GM12878 (cell line): ENCODE results near the gene SLC43A3. TPM values are rescaled to one million over a fixed set of nuclear protein-coding genes. Genes with fewer than 3 reads are reported as not detected.

Experiments
- ATAC-seq: fragments of 200-7000 bp; cut with Tn5 transposase; 3 replicates; pipeline ENCODE4 v1.9.1; 2020; ENCODE audit warnings: mild to moderate bottlenecking, moderate library complexity
- BruUV-seq: library from RNA; stranded (reverse); fragments of 400-500 nt; replicated peaks from 2 replicates; lab custom pipeline; 2021; lab: Mats Ljungman, UMichigan
- CTCF ChIA-PET: fragments of 300-600 bp; sonication (Branson Sonifier 250); formaldehyde crosslinking; extraction: SDS; loops from one replicate; lab custom pipeline; 2021; ENCODE audit warnings: inconsistent platforms; lab: Yijun Ruan, JAX
- POLR2A ChIA-PET: fragments of 350-600 bp; formaldehyde crosslinking; extraction: SDS; loops from one replicate; lab custom pipeline; 2021; ENCODE audit warnings: inconsistent platforms; lab: Charles Lee
- RAD21 ChIA-PET: fragments of 300-600 bp; sonication (Branson Sonifier 250); formaldehyde crosslinking; loops from one replicate; lab custom pipeline; 2023; ENCODE audit warnings: antibody characterized with exemption; ENCODE audit not compliant: unreplicated experiment; lab: Charles Lee
- SMC1A ChIA-PET: fragments of 300-600 bp; sonication (Branson Sonifier 250); formaldehyde crosslinking; loops from one replicate; lab custom pipeline; 2023; ENCODE audit not compliant: unreplicated experiment, uncharacterized antibody; lab: Charles Lee
- DNase-seq: peaks from one replicate; pipeline ENCODE4 v3.0.0-alpha.2; 2011; ENCODE audit warnings: low read depth, low spot score
- FAIRE-seq: peaks from 3 replicates; lab custom pipeline; 2011; peaks lifted over from hg19 to GRCh38; lab: Jason Lieb, UNC
- H2AFZ ChIP-seq: 2 replicates; pipeline ENCODE4 v1.6.0; 2011; ENCODE audit warnings: low read depth, low read length, control low read depth; ENCODE audit not compliant: control insufficient read depth
- H3K27ac ChIP-seq: 2 replicates; pipeline ENCODE4 v1.5.1; 2011; ENCODE audit warnings: control low read depth; ENCODE audit not compliant: control insufficient read depth, insufficient read depth
- H3K27me3 ChIP-seq, 2 experiments: replicated peaks in 1 of 2; 2 replicates each; pipeline versions ENCODE4 v1.6.0 to v1.6.1; 2011; ENCODE audit warnings: low read length in 1 of 2; ENCODE audit not compliant: control insufficient read depth in 2 of 2, insufficient read depth in 2 of 2
- H3K36me3 ChIP-seq, 2 experiments: 2 replicates each; pipeline ENCODE4 v1.5.1; 2011; ENCODE audit warnings: low read length in 1 of 2; ENCODE audit not compliant: control insufficient read depth in 2 of 2, insufficient read depth in 2 of 2
- H3K4me1 ChIP-seq: 2 replicates; pipeline ENCODE4 v1.6.1; 2011; ENCODE audit warnings: mild to moderate bottlenecking, low read length, moderate library complexity, mixed read lengths; ENCODE audit not compliant: control insufficient read depth, insufficient read depth
- H3K4me2 ChIP-seq: 2 replicates; pipeline ENCODE4 v1.6.0; 2011; ENCODE audit warnings: control low read depth; ENCODE audit not compliant: control insufficient read depth, insufficient read depth
- H3K4me3 ChIP-seq: fragments of 200-600 bp; sonication (generic); 2 replicates; pipeline ENCODE4 v1.5.1; 2016
- H3K79me2 ChIP-seq: 2 replicates; pipeline ENCODE4 v1.6.0; 2011; ENCODE audit warnings: low read length; ENCODE audit not compliant: control insufficient read depth, insufficient read depth
- H3K9ac ChIP-seq: 2 replicates; pipeline ENCODE4 v1.8.0; 2011; ENCODE audit warnings: low read length, control low read depth, mixed read lengths; ENCODE audit not compliant: control insufficient read depth, insufficient read depth
- H3K9me3 ChIP-seq: replicated peaks from 3 replicates; pipeline ENCODE4 v1.5.1; 2011; ENCODE audit warnings: mild to moderate bottlenecking, low read length; ENCODE audit not compliant: control insufficient read depth, insufficient read depth
- H4K20me1 ChIP-seq: 2 replicates; pipeline ENCODE4 v1.6.0; 2011; ENCODE audit not compliant: control insufficient read depth, insufficient read depth
- BHLHE40 ChIP-seq, 2 experiments: fragments of 450-650 bp in 1 of 2; IDR thresholded peaks; 2 replicates each; pipeline ENCODE4 v1.6.1; 2011 to 2017; ENCODE audit warnings: low read depth in 2 of 2, borderline replicate concordance in 1 of 2, improper control_type of control experiment in 1 of 2, low read length in 1 of 2, mild to moderate bottlenecking in 1 of 2
- NFIC ChIP-seq: IDR thresholded peaks from 2 replicates; pipeline ENCODE4 v1.6.1; 2012; ENCODE audit warnings: low read depth, mild to moderate bottlenecking, inconsistent platforms, low read length, moderate library complexity
- NFYB ChIP-seq: IDR thresholded peaks from 2 replicates; pipeline ENCODE4 v1.6.1; 2011; ENCODE audit warnings: low read depth, mild to moderate bottlenecking, low read length, improper control_type of control experiment, moderate library complexity; ENCODE audit not compliant: insufficient read depth
- PAX5 ChIP-seq: IDR thresholded peaks from 2 replicates; pipeline ENCODE4 v1.6.1; 2011; ENCODE audit warnings: low read depth, low read length, borderline replicate concordance
- PML ChIP-seq: IDR thresholded peaks from 2 replicates; pipeline ENCODE4 v1.6.1; 2012; ENCODE audit warnings: low read length, inconsistent platforms
- WGBS: methylation state at CpG from one replicate; pipeline ENCODE4 v1.1.6; 2016; ENCODE audit warnings: low lambda C conversion rate; ENCODE audit not compliant: insufficient replicate concordance, insufficient coverage; ENCODE audit errors: missing lambda C conversion rate; 5-methylcytosine and 5-hydroxymethylcytosine counted together
- in situ Hi-C: fragments of 300-500 bp; cut with MboI; formaldehyde crosslinking; loops from 9 replicates; pipeline ENCODE4 v1.14.3; 2018; ENCODE audit warnings: mixed read lengths
- intact Hi-C: fragments of 100-400 bp; cut with micrococcal nuclease; formaldehyde crosslinking; loops from one replicate; pipeline ENCODE4 v1.14.2; 2022; ENCODE audit not compliant: unreplicated experiment
- polyA plus RNA-seq, 11 experiments: library from polyadenylated mRNA; depleted of rRNA in 4 of 11; unstranded in 6 of 11; stranded (reverse) in 5 of 11; fragments of >200 nt; fragmentation: Nextera tagmentation in 4 of 11; fragmentation: Illumina TruSeq in 1 of 11; extraction: Ambion mirVana in 4 of 11; extraction: Trizol in 1 of 11; gene quantifications; 1 replicate in 1 of 11; 2 replicates in 10 of 11; pipeline versions ENCODE4 v1.2.1 to v1.2.3, GENCODE V29; 2011 to 2016; ENCODE audit warnings: inconsistent platforms in 2 of 11, missing spikeins in 2 of 11, low read depth in 1 of 11
- total RNA-seq, 4 experiments: library from RNA; depleted of rRNA in 3 of 4; stranded (reverse); fragments of >200 nt in 3 of 4; fragmentation: Illumina TruSeq in 1 of 4; extraction: Trizol in 1 of 4; gene quantifications; 2 replicates each; pipeline versions ENCODE4 v1.2.1 to v1.2.3, GENCODE V29; 2013 to 2021
- TF ChIP-seq, protein P1 (sequence below): fragments of 450-650 bp; IDR thresholded peaks from 2 replicates; pipeline ENCODE4 v1.6.1; 2017; ENCODE audit warnings: mild to moderate bottlenecking
- TF ChIP-seq, protein P2 (sequence below): fragments of 450-650 bp; IDR thresholded peaks from 2 replicates; pipeline ENCODE4 v1.6.1; 2016; ENCODE audit warnings: mild to moderate bottlenecking, moderate library complexity, borderline replicate concordance
- TF ChIP-seq, protein P3 (sequence below): fragments of 450-650 bp; IDR thresholded peaks from 2 replicates; pipeline ENCODE4 v1.6.1; 2017; ENCODE audit warnings: borderline replicate concordance
- TF ChIP-seq, protein P4 (sequence below): fragments of 450-650 bp; IDR thresholded peaks from 2 replicates; pipeline ENCODE4 v1.6.1; 2017; ENCODE audit warnings: antibody characterized with exemption, mild to moderate bottlenecking, moderate library complexity

The SLC43A3 gene
- total and polyA plus RNA-seq, 10 of the 15 experiments (the other 5 are each of a cell fraction or from before 2014, with no cell fraction given), result 37.5 to 237 (median 132) TPM

DNA sequence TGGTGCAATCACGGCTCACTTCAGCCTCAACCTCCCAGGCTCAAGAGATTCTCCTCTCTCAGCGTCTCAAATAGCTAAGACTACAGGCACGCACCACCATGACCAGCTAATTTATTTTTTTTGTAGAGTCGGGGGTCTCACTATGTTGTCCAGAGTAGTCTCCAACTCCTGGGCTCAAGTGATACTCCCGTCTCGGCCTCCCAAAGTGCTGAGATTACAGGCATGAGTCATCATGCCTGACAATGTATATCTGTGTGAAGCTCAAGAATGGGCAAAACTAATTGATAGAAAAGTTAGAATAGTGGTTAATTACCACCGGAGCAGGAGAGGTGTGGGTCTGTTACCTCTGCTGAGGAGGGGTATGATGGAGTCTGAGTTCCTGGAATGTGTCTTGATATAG is 9.1 kb upstream of the SLC43A3 start (continued):
- TF ChIP-seq, protein P1, sequence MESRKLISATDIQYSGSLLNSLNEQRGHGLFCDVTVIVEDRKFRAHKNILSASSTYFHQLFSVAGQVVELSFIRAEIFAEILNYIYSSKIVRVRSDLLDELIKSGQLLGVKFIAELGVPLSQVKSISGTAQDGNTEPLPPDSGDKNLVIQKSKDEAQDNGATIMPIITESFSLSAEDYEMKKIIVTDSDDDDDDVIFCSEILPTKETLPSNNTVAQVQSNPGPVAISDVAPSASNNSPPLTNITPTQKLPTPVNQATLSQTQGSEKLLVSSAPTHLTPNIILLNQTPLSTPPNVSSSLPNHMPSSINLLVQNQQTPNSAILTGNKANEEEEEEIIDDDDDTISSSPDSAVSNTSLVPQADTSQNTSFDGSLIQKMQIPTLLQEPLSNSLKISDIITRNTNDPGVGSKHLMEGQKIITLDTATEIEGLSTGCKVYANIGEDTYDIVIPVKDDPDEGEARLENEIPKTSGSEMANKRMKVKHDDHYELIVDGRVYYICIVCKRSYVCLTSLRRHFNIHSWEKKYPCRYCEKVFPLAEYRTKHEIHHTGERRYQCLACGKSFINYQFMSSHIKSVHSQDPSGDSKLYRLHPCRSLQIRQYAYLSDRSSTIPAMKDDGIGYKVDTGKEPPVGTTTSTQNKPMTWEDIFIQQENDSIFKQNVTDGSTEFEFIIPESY, result no peak
- TF ChIP-seq, protein P2, sequence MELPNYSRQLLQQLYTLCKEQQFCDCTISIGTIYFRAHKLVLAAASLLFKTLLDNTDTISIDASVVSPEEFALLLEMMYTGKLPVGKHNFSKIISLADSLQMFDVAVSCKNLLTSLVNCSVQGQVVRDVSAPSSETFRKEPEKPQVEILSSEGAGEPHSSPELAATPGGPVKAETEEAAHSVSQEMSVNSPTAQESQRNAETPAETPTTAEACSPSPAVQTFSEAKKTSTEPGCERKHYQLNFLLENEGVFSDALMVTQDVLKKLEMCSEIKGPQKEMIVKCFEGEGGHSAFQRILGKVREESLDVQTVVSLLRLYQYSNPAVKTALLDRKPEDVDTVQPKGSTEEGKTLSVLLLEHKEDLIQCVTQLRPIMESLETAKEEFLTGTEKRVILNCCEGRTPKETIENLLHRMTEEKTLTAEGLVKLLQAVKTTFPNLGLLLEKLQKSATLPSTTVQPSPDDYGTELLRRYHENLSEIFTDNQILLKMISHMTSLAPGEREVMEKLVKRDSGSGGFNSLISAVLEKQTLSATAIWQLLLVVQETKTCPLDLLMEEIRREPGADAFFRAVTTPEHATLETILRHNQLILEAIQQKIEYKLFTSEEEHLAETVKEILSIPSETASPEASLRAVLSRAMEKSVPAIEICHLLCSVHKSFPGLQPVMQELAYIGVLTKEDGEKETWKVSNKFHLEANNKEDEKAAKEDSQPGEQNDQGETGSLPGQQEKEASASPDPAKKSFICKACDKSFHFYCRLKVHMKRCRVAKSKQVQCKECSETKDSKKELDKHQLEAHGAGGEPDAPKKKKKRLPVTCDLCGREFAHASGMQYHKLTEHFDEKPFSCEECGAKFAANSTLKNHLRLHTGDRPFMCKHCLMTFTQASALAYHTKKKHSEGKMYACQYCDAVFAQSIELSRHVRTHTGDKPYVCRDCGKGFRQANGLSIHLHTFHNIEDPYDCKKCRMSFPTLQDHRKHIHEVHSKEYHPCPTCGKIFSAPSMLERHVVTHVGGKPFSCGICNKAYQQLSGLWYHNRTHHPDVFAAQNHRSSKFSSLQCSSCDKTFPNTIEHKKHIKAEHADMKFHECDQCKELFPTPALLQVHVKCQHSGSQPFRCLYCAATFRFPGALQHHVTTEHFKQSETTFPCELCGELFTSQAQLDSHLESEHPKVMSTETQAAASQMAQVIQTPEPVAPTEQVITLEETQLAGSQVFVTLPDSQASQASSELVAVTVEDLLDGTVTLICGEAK, result no peak

DNA sequence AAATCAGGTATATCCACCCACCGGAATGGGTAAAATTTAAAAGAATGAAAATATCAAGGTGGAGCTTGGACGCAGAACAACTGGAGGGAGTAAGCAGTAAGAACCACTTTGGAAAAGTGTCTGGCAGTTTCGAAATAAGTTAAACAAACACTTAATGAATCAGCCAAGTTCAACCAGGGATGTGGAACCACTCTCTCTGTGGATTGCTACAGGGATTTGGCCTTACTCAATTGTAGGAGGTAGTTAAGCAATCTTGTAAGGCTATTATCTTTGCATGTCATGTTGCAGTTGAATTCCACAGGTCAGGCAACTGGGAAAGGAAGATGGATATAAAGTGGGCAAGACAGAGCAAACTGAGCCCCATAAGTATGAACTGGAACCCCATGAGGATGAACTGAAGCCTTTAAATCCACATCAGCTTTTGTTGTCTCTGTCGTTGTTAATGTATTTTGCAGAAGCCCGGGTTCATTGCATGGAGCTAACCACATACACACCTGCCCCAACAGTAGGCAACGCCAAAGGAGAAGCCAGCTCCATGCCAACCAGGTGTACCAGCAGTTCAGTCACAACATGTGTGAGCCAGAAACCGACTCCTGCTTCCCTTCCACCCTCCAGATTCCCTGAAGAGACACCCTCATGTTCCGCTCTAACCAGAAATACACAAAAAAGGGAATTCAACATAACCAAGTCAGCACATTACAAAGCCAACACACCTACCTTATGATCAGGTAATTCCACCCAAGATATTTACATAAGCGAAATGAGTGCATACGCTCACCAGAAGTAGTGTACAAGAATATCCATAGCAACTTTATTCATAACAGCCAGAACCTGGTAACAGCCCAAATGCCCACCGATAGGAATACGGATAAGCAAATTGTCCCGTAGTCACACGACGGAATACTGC is 8.0 kb upstream of the SLC43A3 start:
- WGBS, result 57% methylated on average over 15 of the region's 15 CpGs
- ATAC-seq (no peak), FAIRE-seq (no peak), DNase-seq (no peak)
- Histone ChIP-seq H3K79me2 (no peaks in the 10 kb centered on the region), H3K4me2 (no peak overlapping the region), H3K9ac (no peak overlapping the region), H3K9me3 (no peaks in the 10 kb centered on the region), H3K27ac (no peak overlapping the region), H3K4me3 (no peak overlapping the region), H3K4me1 (peaks cover 6% of the 10 kb centered on the region), H3K36me3 (no peaks in the 10 kb centered on the region), H3K27me3 (no peaks in the 10 kb centered on the region), H4K20me1 (no peaks in the 10 kb centered on the region), H2AFZ (no peak overlapping the region)
- in situ Hi-C loops, result no loop called here
- ChIA-PET CTCF (interaction anchor here (1.3 to 6.4 kb wide), 2 partner anchors 22 to 92 kb away, joined by 3 to 40 read pairs; no protein-coding TSS in a partner anchor), POLR2A (interaction anchor here (0.7 to 1.0 kb wide), 3 partner anchors 9 to 110 kb away, joined by 3 read pairs; no protein-coding TSS in a partner anchor), RAD21 (no interaction called here), SMC1A (interaction anchor here (1.1 kb wide), 2 partner anchors 16 to 92 kb away, joined by 3 read pairs; no protein-coding TSS in a partner anchor)
- no TSS peak for BruUV-seq
- intact Hi-C loops, result no loop called here
- TF ChIP-seq NFYB (no peak), BHLHE40 (IDR thresholded peaks at IDR 0.05; ENCODE audit: borderline replicate concordance in 1 of 2, low read depth in 2 of 2, low read length in 1 of 2) (no peak), NFIC (no peak), PML (no peak), PAX5 (no peak)
- TF ChIP-seq, protein P3, sequence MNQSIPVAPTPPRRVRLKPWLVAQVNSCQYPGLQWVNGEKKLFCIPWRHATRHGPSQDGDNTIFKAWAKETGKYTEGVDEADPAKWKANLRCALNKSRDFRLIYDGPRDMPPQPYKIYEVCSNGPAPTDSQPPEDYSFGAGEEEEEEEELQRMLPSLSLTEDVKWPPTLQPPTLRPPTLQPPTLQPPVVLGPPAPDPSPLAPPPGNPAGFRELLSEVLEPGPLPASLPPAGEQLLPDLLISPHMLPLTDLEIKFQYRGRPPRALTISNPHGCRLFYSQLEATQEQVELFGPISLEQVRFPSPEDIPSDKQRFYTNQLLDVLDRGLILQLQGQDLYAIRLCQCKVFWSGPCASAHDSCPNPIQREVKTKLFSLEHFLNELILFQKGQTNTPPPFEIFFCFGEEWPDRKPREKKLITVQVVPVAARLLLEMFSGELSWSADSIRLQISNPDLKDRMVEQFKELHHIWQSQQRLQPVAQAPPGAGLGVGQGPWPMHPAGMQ, result no peak
- TF ChIP-seq, protein P4, sequence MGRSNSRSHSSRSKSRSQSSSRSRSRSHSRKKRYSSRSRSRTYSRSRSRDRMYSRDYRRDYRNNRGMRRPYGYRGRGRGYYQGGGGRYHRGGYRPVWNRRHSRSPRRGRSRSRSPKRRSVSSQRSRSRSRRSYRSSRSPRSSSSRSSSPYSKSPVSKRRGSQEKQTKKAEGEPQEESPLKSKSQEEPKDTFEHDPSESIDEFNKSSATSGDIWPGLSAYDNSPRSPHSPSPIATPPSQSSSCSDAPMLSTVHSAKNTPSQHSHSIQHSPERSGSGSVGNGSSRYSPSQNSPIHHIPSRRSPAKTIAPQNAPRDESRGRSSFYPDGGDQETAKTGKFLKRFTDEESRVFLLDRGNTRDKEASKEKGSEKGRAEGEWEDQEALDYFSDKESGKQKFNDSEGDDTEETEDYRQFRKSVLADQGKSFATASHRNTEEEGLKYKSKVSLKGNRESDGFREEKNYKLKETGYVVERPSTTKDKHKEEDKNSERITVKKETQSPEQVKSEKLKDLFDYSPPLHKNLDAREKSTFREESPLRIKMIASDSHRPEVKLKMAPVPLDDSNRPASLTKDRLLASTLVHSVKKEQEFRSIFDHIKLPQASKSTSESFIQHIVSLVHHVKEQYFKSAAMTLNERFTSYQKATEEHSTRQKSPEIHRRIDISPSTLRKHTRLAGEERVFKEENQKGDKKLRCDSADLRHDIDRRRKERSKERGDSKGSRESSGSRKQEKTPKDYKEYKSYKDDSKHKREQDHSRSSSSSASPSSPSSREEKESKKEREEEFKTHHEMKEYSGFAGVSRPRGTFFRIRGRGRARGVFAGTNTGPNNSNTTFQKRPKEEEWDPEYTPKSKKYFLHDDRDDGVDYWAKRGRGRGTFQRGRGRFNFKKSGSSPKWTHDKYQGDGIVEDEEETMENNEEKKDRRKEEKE, result no peak
